H9 (cell line): ENCODE data around the gene MYOM1. TPM values are rescaled to one million over a fixed set of nuclear protein-coding genes. Genes with fewer than 3 reads are reported as not detected.

Source experiments
- DNase-seq: peaks from one replicate; pipeline ENCODE4 v3.0.0-alpha.2; 2017
- H2AFZ ChIP-seq: one replicate; pipeline ENCODE4 v1.6.1; 2013; ENCODE audit warnings: mild to moderate bottlenecking, low read length, control low read depth, moderate library complexity
- H2AK5ac ChIP-seq: 2 replicates; pipeline ENCODE4 v1.6.1; 2013; ENCODE audit warnings: low read length, control low read depth, mixed read lengths; ENCODE audit not compliant: insufficient read length
- H2BK120ac ChIP-seq: one replicate; pipeline ENCODE4 v1.6.1; 2013; ENCODE audit warnings: low read depth, mild to moderate bottlenecking, low read length, control low read depth, inconsistent platforms; ENCODE audit not compliant: poor library complexity, severe bottlenecking
- H2BK12ac ChIP-seq: 2 replicates; pipeline ENCODE4 v1.6.1; 2013; ENCODE audit warnings: low read length, control low read depth, mixed read lengths, low read depth; ENCODE audit not compliant: insufficient read length
- H2BK15ac ChIP-seq: 2 replicates; pipeline ENCODE4 v1.6.1; 2013; ENCODE audit warnings: low read depth, low read length, control low read depth
- H2BK20ac ChIP-seq: one replicate; pipeline ENCODE4 v1.6.1; 2013; ENCODE audit warnings: low read depth, mild to moderate bottlenecking, low read length, control low read depth, inconsistent platforms; ENCODE audit not compliant: poor library complexity, severe bottlenecking
- H2BK5ac ChIP-seq: 2 replicates; pipeline ENCODE4 v1.6.1; 2013; ENCODE audit warnings: low read length, control low read depth, mixed read lengths; ENCODE audit not compliant: insufficient read length
- H3K14ac ChIP-seq: 2 replicates; pipeline ENCODE4 v1.6.1; 2013; ENCODE audit warnings: low read length, control low read depth; ENCODE audit not compliant: insufficient read depth
- H3K18ac ChIP-seq: 2 replicates; pipeline ENCODE4 v1.6.1; 2013; ENCODE audit warnings: low read depth, mild to moderate bottlenecking, mixed read lengths, low read length, control low read depth; ENCODE audit not compliant: insufficient read length
- H3K23ac ChIP-seq: 2 replicates; pipeline ENCODE4 v1.6.1; 2013; ENCODE audit warnings: low read length, control low read depth, mixed read lengths, low read depth; ENCODE audit not compliant: insufficient read length
- H3K23me2 ChIP-seq: 2 replicates; pipeline ENCODE4 v1.6.1; 2013; ENCODE audit warnings: low read depth, mild to moderate bottlenecking, mixed read lengths, low read length, control low read depth; ENCODE audit not compliant: insufficient read length, poor library complexity, severe bottlenecking
- H3K27ac ChIP-seq: 2 replicates; pipeline ENCODE4 v1.5.1; 2013; ENCODE audit warnings: low read length, control low read depth, mixed read lengths, low read depth; ENCODE audit not compliant: insufficient read length
- H3K27me3 ChIP-seq: 2 replicates; pipeline ENCODE4 v1.6.1; 2013; ENCODE audit warnings: low read length, control low read depth, inconsistent platforms; ENCODE audit not compliant: insufficient read depth
- H3K4ac ChIP-seq: 2 replicates; pipeline ENCODE4 v1.6.1; 2013; ENCODE audit warnings: low read depth, mild to moderate bottlenecking, control low read depth, inconsistent platforms, low read length, moderate library complexity
- H3K4me1 ChIP-seq: 2 replicates; pipeline ENCODE4 v1.6.1; 2013; ENCODE audit warnings: low read length, control low read depth, inconsistent platforms; ENCODE audit not compliant: insufficient read depth
- H3K4me2 ChIP-seq: 2 replicates; pipeline ENCODE4 v1.6.1; 2013; ENCODE audit warnings: low read length, control low read depth, mixed read lengths; ENCODE audit not compliant: insufficient read length, insufficient read depth
- H3K56ac ChIP-seq: 2 replicates; pipeline ENCODE4 v1.6.1; 2013; ENCODE audit warnings: low read depth, mild to moderate bottlenecking, mixed read lengths, low read length, control low read depth; ENCODE audit not compliant: insufficient read length
- H3K79me1 ChIP-seq: 2 replicates; pipeline ENCODE4 v1.6.1; 2013; ENCODE audit warnings: low read depth, mild to moderate bottlenecking, moderate library complexity, low read length, control low read depth, inconsistent platforms; ENCODE audit not compliant: insufficient read depth, poor library complexity, severe bottlenecking
- H3K79me2 ChIP-seq: 2 replicates; pipeline ENCODE4 v1.6.1; 2013; ENCODE audit warnings: low read length, control low read depth, inconsistent platforms; ENCODE audit not compliant: insufficient read depth
- H3K9ac ChIP-seq: 2 replicates; pipeline ENCODE4 v1.6.1; 2013; ENCODE audit warnings: low read length, control low read depth, mixed read lengths; ENCODE audit not compliant: insufficient read length; ENCODE audit errors: extremely low read depth
- H3K9me3 ChIP-seq: one replicate; pipeline ENCODE4 v1.6.1; 2013; ENCODE audit warnings: low read depth, low read length, inconsistent platforms; ENCODE audit not compliant: control insufficient read depth
- H3T11ph ChIP-seq: one replicate; pipeline ENCODE4 v1.6.1; 2013; ENCODE audit warnings: mild to moderate bottlenecking, low read length, control low read depth, inconsistent platforms
- H4K20me1 ChIP-seq: one replicate; pipeline ENCODE4 v1.6.1; 2013; ENCODE audit not compliant: control insufficient read depth, insufficient read length, insufficient read depth
- H4K5ac ChIP-seq: 2 replicates; pipeline ENCODE4 v1.6.1; 2013; ENCODE audit warnings: low read depth, mild to moderate bottlenecking, mixed read lengths, low read length, control low read depth; ENCODE audit not compliant: insufficient read length
- H4K8ac ChIP-seq: replicated peaks from 2 replicates; pipeline ENCODE4 v1.6.1; 2013; ENCODE audit warnings: low read length, control low read depth, mixed read lengths, low read depth; ENCODE audit not compliant: insufficient read length
- H4K91ac ChIP-seq: 2 replicates; pipeline ENCODE4 v1.6.1; 2013; ENCODE audit warnings: low read depth, mild to moderate bottlenecking, moderate library complexity, mixed read lengths, low read length, control low read depth; ENCODE audit not compliant: insufficient read length
- H3K27ac Mint-ChIP-seq, 3 experiments: 2 replicates in 2 of 3; 3 replicates in 1 of 3; pipeline ENCODE4 v1.8.0; 2020 to 2021; ENCODE audit warnings: mixed read lengths in 3 of 3, mild to moderate bottlenecking in 1 of 3, moderate library complexity in 1 of 3
- H3K27me3 Mint-ChIP-seq: 2 replicates; pipeline ENCODE4 v1.8.0; 2021; ENCODE audit warnings: low read depth, mild to moderate bottlenecking, moderate library complexity, mixed read lengths
- H3K36me3 Mint-ChIP-seq, 3 experiments: 2 replicates in 2 of 3; 3 replicates in 1 of 3; pipeline ENCODE4 v1.8.0; 2020 to 2021; ENCODE audit warnings: low read depth in 3 of 3, mixed read lengths in 3 of 3; ENCODE audit not compliant: insufficient read depth in 1 of 3
- H3K4me1 Mint-ChIP-seq, 2 experiments: 2 replicates each; pipeline ENCODE4 v1.8.0; 2020; ENCODE audit warnings: mixed read lengths in 2 of 2
- H3K4me3 Mint-ChIP-seq, 2 experiments: 2 replicates in 1 of 2; 3 replicates in 1 of 2; pipeline ENCODE4 v1.8.0; 2020 to 2021; ENCODE audit warnings: mild to moderate bottlenecking in 2 of 2, mixed read lengths in 2 of 2, moderate library complexity in 1 of 2
- H3K9me3 Mint-ChIP-seq, 2 experiments: 2 replicates in 1 of 2; 3 replicates in 1 of 2; pipeline ENCODE4 v1.8.0; 2020; ENCODE audit warnings: mild to moderate bottlenecking in 2 of 2, mixed read lengths in 2 of 2, moderate library complexity in 1 of 2
- WGBS: extraction: QIAGEN DNeasy Blood & Tissue Kit; methylation state at CpG from one replicate; pipeline ENCODE4 v1.1.7; 2013; ENCODE audit warnings: missing lambda C conversion rate, low lambda C conversion rate, mixed read lengths; ENCODE audit not compliant: insufficient read length; ENCODE audit errors: extremely low coverage; 5-methylcytosine and 5-hydroxymethylcytosine counted together
- total RNA-seq: library from RNA; stranded (reverse); gene quantifications from 2 replicates; pipeline ENCODE4 v1.2.1, GENCODE V29; 2021
- TF ChIP-seq, protein P1 (sequence below): fragments of 200-600 bp; sonication (generic); conservative IDR thresholded peaks from 3 replicates; pipeline ENCODE4 v1.8.0; 2021; ENCODE audit warnings: antibody characterized with exemption, mild to moderate bottlenecking

MYOM1 gene
- total RNA-seq, 1 experiment from 2014 or later, result 0.17 TPM

DNA sequence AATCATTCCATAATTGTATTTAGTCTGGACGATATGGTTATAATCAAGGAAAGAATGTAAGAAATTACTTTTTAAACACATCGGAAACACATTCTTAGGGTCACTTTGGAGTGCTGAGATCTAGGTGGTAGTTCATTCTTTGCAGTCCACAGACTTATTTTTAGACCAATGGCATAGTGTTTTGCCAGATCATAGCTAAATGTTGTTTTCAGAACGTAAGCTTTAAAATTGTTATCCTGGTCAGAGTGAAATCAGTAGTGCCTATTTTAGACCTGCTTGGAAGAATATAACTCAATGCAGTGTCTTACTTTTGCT lies 32.2 kb upstream of the MYOM1 start:
- Mint-ChIP-seq H3K9me3 (no peaks in the 10 kb centered on the region), H3K27ac (no peak overlapping the region), H3K4me1 (peaks cover 14 to 23% of the 10 kb centered on the region in 2 experiments), H3K36me3 (peaks cover 36 to 54% (median 54%) of the 10 kb centered on the region in 3 experiments), H3K27me3 (no peaks in the 10 kb centered on the region), H3K4me3 (no peak overlapping the region)
- H2BK5ac ChIP-seq, result no peak overlapping the region
- no peak overlapping the region for H2AK5ac ChIP-seq
- no peaks in the 10 kb centered on the region for H3K4me1 ChIP-seq
- H3K27me3 ChIP-seq, result no peaks in the 10 kb centered on the region
- TF ChIP-seq, protein P1, sequence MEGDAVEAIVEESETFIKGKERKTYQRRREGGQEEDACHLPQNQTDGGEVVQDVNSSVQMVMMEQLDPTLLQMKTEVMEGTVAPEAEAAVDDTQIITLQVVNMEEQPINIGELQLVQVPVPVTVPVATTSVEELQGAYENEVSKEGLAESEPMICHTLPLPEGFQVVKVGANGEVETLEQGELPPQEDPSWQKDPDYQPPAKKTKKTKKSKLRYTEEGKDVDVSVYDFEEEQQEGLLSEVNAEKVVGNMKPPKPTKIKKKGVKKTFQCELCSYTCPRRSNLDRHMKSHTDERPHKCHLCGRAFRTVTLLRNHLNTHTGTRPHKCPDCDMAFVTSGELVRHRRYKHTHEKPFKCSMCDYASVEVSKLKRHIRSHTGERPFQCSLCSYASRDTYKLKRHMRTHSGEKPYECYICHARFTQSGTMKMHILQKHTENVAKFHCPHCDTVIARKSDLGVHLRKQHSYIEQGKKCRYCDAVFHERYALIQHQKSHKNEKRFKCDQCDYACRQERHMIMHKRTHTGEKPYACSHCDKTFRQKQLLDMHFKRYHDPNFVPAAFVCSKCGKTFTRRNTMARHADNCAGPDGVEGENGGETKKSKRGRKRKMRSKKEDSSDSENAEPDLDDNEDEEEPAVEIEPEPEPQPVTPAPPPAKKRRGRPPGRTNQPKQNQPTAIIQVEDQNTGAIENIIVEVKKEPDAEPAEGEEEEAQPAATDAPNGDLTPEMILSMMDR, result no peak
- WGBS, result no CpG with 5 or more reads among the region's 3 CpGs
- no peak overlapping the region for H4K5ac ChIP-seq
- H4K8ac ChIP-seq, result no peak overlapping the region
- no peak overlapping the region for H2BK20ac ChIP-seq
- no peak overlapping the region for H3K56ac ChIP-seq
- no peak overlapping the region for H4K91ac ChIP-seq
- H3K4me2 ChIP-seq, result no peak overlapping the region
- H4K20me1 ChIP-seq, result no peaks in the 10 kb centered on the region
- H3K9ac ChIP-seq, result no peak overlapping the region
- H2AFZ ChIP-seq, result no peak overlapping the region
- no peak overlapping the region for H3K23ac ChIP-seq
- H3K23me2 ChIP-seq, result peaks cover 5% of the 10 kb centered on the region
- no peak overlapping the region for H2BK15ac ChIP-seq
- H2BK12ac ChIP-seq, result no peak overlapping the region
- no peak overlapping the region for H3K27ac ChIP-seq
- no peak overlapping the region for H3K4ac ChIP-seq
- peaks cover 20% of the 10 kb centered on the region; the same call in 1 of the 2 replicates for H3K79me2 ChIP-seq
- no peaks in the 10 kb centered on the region for H3K9me3 ChIP-seq
- no peaks in the 10 kb centered on the region for H3K79me1 ChIP-seq
- H2BK120ac ChIP-seq, result no peak overlapping the region
- no peak overlapping the region for H3K14ac ChIP-seq
- H3K18ac ChIP-seq, result no peak overlapping the region
- no peak overlapping the region for H3T11ph ChIP-seq
- DNase-seq, result no peak
